HG03139 (cell line): Measurements from ENCODE around the gene MAP2K2.

Source experiments
- ATAC-seq: cut with Tn5 transposase; IDR thresholded peaks from one replicate; pipeline ENCODE4 v1.9.1; 2021; ENCODE audit not compliant: unreplicated experiment

MAP2K2 gene

DNA sequence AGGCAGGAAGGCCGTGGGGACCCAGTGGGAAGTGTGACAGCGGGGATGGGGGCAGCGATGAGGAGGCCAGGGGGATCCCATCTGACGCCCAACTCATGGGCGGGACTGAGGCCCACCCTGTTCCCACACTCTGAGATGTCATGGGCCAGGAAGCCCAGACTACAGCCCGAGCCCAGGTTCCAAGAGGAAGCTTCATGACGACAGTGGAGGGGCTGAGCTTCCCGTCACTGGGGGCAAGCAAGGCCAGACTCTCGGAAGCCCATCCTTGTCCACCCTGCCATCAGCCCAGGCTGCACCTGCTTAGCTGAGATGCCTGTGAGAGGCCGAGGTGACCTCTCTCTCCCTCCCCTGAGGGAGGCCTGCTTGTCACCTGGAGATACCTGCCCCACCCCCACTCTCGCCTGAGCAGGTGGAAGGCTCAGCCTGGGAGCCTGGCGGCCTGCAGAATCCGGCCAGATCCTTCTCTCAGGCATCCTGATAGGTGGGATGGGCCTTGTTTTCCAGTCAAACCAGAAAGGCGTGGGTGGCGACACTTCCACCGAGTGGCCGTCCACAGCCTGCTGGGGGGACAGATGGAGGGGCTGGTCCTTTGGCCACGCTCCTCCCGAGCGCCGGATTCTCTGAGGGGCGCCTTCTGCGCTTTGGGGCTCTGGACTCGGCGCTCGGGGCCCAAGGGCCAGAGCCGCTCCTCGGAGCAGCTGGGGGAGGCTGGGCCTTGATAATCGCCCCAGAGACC, 62.1 kb downstream of the MAP2K2 start:
- ATAC-seq = no peak

DNA sequence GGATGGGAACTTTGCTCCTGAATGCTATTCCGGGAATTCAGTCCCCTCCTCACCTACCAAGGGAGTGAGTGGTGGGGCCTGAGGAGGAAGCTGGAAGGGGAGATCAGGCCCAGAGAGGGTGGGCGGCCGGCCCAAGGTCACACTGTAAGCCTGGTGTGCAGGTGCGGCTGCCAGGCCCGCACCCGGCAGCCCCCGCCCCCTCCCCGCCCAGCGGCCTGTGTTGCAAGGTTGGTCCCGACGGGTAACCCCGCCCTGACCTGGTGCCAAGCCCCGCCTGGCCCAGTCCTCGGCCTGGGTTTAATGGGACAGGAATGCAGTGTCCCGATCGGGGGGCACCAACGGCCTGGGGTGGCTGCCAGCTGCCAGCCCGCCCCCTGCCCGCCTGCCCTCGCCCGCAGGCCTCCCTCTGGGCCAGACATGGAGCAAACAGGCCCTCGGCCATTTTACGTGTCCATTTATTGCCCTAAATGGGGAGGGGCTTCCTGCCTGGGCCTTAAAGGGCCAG, 62.7 kb downstream of the MAP2K2 start:
- no peak for ATAC-seq

DNA sequence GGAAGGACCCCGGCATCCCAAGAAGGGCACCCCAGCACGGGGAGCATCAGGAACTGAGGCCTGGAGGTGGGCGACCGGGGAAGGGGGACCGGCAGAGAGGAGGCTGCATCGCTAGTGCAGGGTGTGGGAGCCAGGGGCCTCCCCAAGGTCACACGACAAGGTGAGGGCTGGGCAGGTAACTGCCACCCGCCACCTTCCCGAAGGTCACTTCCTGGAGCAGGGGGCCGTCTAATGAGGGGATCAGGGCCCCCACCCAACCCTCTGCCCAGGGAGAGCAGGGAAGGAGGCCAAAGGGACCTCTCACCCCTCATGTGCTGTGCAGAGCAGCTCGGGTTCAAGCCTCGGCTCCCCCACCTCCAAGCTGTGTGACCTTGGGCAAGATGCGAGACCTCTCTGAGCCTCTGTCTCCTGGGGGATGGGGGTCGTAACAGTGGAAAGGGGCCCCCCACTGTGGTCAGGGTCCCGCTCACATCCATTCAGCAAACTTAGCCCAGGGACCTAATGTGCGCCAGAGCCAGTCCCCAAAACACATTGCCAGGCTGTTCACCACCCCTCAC, 63.2 kb downstream of the MAP2K2 start:
- ATAC-seq = no peak

DNA sequence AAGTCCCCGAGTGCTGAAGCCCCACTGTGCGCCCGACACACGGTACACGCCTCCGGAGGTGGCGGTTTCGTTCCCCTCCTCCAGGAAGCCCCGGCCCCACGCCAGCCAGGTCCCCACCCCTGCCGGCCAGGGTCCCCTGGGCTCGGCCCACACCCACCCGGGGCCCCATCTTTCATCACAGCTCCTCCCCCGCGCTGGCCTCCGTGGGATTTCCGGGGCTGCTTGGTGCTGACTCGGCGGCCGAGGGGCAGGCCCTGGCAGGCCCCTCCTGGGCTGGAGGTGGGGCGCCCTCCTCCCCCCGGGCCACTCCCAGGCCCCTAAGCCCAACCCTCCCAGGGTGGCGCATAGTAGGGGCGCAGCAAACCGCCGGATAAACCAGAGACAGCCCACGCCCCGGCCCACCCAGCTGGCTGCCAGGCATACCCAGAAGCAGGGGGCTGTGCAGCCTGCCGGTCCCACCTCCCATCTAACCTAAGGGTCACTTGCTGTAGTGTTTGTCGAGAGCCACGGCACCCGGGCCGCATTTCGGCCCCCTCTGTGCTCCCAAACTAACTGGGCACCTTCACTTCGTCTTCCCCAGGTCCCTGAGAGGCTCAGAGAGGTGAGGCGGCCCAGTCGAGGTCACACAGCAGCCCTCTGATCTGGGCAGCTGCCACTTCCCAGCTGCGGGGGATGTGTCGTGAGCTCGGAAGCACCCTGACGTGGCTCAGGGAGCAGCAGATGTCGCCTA, 63.9 kb downstream of the MAP2K2 start:
- no peak for ATAC-seq

DNA sequence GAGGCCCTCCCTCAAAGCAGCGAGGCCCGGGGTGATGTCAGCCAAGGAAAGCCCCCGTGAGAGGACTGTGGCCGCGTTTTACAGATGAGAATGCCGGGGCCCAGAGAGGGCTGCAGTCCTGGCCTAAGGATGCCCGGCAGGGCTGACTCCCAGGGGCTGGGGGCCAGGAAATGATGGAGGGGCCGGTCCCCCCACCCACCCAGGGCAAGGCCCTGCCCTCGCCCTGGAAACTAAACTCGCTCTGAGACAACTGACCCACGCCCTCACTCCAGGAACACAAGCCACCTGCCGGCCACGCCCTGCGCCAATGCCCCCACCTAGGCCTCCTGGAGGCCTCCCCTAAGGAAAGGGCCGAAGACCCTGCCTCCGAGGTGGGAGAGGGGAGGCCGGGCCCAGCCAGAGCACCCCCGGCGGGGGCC, 64.5 kb downstream of the MAP2K2 start:
- no peak for ATAC-seq

DNA sequence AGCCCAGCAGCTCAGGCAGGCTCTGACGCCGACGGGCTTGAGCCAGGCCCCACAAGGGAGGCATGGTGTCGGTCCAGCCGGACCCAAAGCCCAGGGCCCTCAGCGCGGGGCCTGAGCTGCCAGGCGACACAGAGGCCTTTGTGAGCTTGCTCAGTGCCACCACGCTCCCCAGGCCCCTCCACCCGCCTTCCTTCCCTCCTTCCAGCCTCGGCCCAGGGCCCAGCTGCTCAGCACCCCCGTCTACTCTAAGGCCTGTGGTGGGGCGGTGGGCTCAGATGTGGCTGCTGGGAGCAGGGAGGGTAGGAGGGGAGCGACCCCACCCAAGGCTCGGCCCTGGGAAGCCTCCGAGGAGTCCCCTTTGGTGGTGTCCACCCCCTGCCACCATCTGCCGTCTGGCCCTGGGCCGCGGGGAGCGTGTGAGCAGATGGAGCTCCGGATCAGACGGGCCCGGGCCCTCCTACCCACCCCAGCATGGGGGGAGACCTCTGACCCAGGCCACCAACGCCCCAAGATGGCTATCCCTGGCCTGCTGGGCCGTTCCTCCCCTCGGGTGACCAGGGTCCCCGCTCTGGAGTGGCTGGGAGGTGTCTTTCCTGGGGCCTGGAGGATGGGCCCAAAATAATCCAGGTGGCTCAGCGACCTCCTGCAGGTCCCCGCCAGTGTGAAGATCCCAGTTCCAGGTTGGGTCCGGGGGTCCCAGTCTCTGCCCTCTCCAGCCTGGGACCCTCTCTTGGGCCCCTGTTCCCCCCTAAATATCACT, 65.0 kb downstream of the MAP2K2 start:
- no peak for ATAC-seq

DNA sequence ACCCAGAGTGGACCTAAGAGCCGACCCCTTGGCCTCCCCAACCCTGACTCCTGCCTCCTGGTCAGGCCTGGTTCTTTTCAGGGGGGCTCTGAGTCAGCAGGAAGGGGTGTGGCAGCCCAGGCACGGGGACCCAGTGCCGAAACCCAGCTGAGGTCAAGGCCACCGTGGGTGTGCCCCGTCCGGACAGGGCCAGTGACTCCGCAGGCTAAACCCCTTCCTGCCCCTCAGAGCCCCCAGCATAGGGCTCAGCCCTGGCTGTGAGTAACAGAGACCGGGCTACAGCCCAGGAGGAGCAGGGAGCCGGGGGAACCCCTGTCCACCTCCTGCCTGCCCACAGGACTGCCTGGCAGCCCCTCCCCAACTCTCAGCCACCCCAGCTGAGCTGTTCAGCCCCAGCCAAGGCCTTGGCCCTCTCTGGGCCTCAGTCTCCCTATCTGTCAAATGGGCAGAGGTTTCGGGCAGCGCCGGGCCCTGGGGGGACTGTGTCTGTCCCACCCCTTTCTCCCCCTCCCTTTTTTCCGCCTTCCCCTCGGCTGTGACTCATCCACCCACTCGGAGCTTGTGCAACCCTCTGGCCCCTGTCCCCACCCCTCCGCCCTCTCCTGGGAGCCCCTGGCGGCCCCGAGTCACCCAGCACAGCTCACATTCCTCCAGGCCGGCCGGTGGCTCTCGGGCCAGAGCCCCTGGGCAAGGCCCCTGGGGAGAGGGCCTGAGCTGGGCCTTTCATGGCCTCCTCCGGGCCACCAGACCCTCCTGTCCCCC, 65.8 kb downstream of the MAP2K2 start:
- ATAC-seq = no peak

DNA sequence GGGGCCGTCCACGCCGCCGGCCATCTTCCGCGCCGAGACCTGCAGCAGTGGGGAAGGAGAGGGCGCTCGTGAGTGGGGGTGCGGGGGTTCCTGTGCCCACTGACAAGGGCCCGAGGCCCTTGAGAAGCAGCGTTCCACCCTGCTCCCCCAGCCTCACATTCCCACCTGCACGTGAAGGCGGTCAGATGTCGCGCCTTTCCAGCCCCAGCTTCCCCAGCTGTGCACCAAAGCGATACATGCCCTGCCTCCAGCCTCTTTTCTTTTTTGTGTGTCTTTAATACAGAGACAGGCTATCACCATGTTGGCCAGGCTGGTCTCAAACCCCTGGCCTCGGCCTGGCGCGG, 68.7 kb downstream of the MAP2K2 start:
- ATAC-seq = no peak

DNA sequence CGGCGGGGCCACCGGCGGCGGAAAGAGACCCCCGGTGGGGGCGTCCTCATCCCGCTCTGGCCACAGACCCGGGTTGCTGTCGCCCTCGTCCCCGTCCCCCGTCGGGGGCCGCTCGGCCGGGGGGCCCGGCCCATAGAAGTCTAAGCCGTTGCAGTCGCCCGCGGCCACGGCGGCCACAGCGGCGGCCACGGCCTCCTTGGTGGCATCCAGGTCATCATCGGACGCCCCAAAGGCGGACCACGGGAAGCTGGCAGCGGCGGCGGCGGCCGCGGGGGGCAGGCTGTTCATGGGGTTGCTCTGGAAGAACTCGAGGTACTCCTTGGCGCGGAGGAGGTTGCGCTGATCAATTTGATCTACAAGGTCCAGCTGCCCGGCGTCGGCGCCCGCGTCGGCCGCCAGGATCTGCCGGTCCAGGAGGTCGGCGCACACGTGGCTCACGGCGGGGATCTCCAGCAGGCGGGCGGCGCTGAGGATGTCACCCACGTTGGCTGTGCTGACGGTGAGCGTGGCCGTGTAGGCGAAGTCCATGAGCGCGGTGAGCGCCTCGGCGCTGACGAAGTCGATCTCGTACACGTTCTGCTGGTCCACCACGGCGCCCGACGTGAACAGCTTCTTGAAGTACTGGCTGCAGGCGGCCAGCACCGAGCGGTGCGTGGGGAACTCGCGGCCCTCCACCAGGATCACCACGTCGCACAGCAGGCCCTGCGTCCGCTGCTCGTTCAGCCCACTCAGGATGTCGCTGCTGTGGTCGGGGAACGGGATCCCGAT, 69.3 kb downstream of the MAP2K2 start:
- no peak for ATAC-seq

DNA sequence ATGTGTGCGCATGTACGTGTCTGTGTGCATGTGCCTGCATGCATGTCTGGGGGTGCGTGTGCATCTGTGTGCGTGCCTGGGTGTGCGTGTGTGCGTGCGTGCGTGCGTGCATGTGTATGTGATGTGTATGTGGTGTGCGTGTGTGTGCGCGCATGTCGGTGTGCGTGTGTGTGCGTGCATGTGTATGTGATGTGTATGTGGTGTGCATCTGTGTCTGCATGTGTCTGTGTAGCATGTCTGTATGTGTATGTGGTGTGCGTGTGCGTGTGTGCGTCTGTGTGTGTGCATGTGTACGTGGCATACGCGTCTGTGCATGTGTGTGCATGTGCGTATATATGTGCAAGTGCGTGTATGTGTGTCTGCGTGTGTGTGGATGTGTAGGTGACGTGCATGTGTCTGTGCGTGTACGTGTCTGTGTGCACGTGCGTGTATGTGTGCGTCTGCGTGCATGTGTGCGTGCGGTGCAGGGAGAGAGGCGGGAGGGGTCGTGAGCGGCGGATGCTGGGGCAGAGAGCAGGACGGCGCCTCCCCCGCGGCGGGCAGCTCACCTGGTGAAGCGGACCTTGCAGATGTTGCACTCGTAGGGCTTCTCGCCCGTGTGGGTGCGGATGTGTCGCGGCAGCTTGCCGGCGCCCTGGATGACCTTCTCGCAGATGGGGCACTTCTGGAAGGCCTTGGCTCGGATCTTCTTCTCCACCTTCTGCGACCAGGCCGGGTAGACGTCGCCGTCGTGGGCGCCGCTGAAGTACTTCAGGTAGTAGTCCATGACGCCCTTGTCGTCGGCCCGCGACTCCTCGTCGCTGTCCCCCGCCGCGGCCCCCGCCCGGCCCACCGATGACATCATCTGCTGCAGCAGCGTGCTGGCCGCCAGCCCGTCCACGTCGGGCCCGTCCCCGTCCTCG, 70.2 kb downstream of the MAP2K2 start:
- ATAC-seq = no peak

DNA sequence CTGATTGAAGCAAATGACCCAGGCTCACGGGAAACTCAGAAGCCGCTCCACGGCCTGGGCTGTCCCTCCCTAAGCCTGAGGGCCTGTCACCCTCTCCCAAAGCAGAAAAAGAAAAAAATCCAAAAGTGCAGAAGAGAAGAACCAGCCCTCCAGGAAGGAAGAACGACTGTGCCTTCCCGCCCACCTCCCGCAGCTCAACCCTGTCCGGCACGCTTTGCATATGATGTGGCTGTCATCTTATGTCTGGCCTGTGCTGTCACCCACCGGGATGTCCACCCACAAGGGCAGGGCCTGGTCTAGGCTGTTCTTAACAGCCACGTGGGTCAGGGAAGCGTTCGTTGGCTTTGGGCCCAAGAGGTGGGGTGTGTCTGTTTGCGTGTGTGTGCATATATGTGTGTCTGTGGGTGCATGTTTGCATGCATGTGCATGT, 70.9 kb downstream of the MAP2K2 start:
- ATAC-seq = no peak

DNA sequence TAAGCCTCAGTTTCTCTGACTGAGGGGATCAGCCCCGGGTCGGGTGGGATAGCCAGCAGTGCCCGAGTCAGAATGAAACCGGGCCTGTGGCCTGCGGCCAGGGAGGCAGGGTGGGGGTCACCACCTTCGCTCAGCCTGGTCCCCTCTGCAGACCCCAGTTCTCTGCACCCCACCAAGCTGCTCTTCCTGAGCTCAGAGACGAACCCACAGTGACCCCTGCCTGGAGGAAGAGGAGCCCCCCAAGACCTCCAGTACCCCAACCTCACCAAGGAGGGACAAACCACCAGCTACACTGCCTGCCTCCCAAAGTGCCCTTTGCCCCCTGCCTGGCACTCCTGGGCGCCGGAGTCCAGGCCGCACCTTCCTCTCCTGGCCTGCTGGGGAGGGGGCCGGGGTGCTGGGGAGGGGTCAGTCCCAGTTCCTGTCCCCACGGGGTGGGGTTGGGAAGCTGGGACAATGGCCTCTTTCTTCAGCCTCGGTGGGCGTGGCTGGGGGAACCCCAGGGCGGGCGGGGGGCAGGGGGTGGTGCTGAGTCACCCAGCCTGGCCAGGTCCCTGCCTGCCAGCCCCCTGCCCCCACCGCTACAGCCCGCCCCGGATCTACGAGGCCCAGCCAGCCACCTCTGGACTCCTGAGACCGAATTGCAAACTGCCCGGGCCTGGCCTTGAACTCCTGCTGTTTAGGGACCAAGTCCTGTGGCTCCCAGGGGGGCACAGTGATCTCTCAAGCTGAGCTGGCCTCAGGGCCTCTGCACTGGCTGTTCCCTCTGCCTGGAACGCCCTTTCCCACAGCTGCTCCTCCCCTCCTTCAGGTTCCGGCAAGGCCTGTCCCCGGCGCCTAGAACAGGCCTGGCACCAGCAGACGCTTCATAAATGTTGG, 71.6 kb downstream of the MAP2K2 start:
- ATAC-seq = no peak

DNA sequence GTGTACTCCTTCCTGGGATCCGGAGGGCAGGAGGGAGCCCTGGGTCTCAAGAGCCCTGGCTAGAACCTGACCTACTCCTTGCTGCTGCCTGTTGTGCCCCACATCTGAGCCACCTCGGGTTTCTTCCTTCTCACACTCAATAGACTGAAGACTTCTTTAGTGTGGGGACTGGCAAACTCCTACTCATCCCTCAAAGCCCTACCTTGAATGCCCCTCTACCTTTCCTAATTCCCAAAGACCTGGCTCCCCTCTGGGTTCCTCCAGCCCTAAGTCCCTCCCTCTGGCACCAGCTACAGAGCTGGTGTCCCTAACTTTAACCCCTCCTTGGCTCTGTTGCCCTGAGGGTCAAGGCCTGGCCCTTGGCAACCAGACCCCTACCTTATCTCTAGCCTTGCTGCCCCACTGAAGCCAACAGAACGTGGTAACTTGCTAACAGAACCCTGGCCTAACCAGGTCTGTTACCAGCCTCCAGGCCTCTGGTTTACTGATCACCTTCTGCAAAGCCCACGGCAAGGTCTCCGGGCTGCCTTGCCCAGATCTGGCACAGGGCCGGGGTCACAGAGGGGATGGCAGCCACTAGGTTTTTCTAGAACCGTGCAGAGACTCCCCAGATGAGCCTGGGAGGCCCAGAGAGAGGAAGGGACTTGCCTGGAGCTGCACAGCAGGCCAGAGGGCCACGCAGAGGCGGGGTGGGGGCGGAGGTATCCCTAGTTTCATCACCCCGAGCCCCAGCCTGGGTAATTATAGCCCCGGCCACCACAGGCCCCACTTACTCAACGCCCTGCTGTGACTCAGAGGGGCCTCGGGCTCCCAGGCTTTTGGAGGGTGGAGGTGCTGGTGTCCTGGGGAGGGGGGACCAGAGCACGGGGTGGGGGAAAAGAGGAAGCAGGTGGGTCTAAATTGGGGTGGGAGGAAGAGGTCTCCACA, 72.5 kb downstream of the MAP2K2 start:
- ATAC-seq = no peak

DNA sequence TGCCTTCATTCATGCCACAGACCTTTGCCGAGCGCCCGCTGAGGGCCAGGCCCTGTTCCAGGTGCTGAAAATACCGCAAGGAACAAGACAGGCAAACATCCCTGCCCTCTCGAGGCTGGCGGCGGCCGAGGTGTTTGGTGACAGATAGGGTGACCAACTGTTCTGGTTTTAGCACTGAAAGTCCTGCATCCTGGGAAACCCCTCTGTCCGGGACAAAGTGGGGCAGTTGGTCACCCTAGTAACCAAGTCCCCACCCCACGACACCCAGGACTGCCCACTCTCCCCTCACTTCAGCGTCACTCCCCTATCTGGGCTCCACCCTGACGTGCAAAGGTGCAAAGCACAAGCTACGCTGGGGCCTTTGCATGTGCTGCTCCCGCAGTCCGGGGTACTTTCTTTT, 74.5 kb downstream of the MAP2K2 start:
- ATAC-seq = no peak

DNA sequence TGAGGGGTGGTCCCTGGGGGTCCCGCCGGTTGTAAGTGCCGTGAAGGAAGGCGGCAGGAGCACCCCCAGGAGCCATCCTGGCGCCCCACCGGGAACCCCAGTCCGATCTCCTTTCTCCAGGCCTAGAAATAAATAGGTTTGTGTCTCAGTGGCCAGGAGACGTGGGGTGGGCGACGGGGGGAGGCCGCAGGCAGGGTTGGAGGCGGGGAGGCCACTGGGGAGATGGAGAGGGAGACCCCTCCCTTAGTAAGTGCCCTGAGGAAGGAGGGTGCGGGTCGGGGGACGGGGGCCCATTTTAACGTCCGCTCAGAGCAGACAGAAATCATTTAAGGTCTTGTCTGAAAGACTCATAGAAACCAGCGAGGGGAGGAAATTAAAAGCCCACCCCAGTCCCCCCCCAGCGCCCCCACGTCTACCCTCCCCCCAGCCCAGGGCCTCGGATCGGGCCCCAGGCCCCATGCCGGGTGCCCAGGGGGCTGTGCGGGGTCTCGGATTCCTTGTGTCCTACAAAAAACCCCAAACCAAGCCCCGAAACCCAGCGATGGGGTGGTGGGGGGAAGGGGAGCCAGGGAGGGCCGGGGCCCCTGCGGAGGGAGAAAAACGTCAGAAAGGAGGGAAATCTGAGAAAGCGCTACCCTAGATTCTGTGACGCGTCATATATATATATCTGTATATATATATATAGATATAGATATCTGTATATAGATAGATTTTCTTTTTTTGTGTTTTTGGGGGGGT, 76.8 kb downstream of the MAP2K2 start:
- ATAC-seq = no peak

DNA sequence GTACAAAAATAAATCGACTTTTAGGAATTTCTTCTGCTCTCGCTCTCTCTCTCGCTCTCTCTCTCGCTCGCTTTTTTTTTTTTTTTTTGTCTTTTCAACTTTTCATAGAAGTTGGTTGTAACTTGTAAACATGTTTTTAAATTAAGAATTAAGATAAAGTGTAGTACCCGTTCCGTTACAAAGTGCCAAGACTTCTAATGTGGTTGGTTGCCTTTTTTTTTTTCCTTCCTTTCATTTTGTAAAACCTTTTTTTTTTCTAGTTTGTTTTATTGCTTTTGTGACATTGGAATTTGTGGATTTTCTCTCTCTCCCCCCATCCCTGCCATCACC, 77.6 kb downstream of the MAP2K2 start:
- ATAC-seq = no peak
